SW 1271 (cell line): ENCODE results near the gene ANO1.
A peak's percentile ranks its signal among the peaks of the same experiment; 100 is the strongest.
"Not testable (repeated sequence)": the region's sequence is repeated elsewhere in the genome, so short reads cannot be mapped to it uniquely, and the experiment has no call there.

Experiments used
- DNase-seq, 2 experiments: peaks; one replicate each; lab custom pipeline; 2025; lab: John Stamatoyannopoulos, UW

The ANO1 gene

GRCh38 chr11:70191495-70192140, 113.5 kb downstream of the ANO1 start:
- peak; percentile 49 to 70 for DNase-seq

DNA sequence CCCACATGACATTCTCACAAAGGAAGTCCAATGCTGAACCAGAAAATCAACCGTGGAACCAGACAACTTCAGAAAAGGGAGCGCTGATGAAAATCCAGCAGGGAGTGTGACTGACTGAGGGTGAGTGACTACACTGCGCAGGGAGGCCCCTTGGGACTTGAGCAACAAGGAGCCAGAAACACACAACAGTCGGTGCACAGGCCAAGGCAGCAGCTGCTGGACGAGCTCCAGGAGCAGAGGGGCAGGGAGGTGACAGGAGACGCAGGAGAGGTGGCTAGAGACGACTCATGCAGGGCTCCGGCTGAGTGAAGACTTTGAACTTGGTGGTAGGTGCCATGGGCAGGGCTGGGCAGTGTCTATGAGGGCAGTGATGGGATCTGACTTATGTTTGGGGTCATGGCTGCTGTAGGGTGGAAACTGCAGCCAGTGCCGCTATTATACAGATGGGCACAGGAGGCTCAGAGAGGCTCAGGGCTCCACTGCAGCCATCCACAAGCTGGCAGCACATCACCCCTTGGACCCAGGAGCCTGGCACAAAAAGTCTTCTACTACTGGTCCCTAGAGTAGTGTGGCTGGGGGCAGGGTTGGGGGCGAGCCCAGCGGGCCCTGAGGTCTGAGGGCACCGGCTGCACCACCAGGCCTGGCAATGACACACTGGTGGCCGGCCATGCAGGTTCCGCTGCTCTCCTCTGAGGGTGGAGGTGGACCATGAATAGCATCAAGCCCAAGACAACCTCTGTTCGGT, 114.7 kb downstream of the ANO1 start:
- no peak for DNase-seq

- DNase-seq = no peak
Measured at GRCh38 chr11:70193411-70194292, 115.5 kb downstream of the ANO1 start.

- no peak for DNase-seq
Measured at GRCh38 chr11:70194792-70195791, 117.0 kb downstream of the ANO1 start.

DNA sequence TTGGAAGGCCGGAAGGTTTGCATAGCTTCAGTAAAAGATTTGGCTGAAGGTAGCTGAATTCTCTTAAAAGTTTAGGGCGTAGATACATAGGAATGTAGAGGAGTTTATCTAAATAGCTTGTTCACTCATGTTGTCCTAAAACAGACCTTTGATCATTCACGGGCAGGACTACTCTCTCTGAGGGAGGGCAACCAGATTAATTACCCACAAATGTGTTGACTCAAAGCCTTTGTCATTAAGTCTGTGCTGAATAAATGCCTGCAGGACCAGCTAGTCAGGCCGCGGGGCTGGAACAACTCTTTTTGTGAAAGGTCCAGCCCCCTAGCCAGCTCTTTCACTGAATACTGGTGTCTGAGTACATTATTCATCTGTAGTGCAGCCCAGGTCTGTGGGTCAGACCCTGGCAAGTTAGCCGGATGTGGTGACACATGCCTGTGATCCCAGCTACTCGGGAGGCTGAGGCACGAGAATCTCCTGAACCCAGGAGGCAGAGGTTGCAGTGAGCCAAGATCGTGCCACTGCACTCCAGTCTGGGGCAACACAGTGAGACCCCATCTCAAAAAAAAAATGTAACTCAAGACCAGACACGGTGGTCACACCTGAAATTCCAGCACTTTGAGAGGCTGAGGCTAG, 122.2 kb downstream of the ANO1 start:
- no peak for DNase-seq

DNA sequence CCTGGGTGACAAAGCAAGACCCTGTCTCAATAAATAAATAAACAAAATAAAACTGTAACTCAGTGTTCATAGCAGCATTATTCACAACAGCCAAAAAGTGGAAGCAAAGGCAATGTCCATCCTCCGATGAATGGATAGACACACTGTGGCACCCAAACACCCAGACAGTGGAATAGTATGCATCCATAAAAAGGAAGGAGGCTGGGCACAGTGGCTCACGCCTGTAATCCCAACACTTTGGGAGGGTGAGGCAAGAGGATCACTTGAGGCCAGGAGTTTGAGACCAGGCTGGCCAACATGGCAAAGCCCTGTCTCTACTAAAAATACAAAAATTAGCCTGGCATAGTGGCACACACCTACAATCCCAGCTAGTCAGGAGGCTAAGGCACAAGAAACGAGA, 122.9 kb downstream of the ANO1 start:
- not testable (repeated sequence) for DNase-seq

DNA sequence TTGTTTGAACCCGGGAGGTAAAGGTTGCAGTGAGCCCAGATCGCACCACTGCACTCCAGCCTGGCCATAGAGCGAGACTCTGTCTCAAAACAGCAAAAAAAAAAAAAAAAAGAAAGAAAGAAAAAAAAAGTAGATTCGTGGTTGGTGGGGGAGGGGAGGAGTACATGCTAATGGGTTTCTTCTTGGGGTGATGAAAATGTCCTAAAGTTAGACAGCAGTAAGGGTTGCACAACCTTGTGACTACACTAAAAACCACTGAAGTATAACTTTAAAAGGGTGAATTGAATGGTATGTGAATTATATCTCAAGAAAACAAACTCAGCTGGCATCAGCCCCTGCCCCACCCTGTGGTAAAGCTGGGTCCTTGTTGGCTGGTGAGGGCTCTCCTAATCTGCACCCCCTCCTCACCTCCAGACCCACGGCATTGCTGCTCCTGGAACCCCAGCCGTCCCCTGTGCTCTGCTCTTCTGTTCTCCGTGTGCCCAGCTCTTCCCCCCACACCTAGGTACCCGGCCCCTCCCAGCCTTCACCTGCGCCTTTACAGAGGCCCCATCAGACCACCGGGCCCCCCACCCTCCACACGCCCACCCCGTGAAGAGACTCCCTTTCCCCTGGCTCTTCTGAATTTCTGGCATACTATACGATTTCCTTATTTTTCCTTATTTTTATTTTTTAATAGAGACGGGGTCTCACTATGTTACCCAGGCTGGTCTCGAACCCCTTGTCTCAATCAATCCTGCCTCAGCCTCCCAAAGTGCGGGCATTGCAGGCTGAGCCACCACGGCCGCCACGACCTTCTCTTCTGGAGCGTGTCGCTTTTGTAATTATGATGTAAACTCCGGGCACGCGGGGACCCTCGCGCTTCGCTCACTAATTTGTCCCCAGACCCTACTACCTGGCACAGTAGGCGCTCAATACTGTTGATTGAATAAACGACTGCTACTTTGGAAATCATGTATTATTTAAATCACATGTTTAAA, 124.1 kb downstream of the ANO1 start:
- DNase-seq = no peak

- peak; percentile 90 for DNase-seq
Measured at GRCh38 chr11:70202920-70203750, 125.0 kb downstream of the ANO1 start, which contains the start of gene FADD. TSS of gene FADD (plus strand) at chr11:70203296. CDS start at chr11:70203460, 164 bp downstream.

GRCh38 chr11:70203751-70204465, 125.8 kb downstream of the ANO1 start:
- DNase-seq = peak; percentile 66 to 75

- peak in 1 of 2 experiments; percentile 55 for DNase-seq
Measured at GRCh38 chr11:70204466-70204799, 126.3 kb downstream of the ANO1 start.

GRCh38 chr11:70205049-70205725, 127.1 kb downstream of the ANO1 start:
- no peak for DNase-seq

DNA sequence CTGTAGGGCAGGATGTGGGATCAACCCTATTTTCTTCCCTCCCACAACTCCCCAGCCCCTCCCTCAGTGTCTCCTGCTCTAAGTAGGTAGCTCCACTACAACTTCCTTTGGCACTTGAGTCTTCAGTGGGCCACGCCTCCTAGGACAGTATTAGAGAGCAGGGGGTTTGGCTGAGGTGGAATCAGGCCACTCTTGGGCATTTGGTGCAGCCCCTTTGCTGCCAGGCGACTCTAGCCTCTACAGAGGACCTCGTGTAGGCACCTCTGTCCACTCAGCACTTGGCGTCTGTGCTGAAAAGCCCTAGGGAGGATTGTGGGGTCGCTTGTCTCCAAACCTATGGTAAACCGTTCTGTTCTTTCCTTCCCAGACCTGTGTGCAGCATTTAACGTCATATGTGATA, 127.6 kb downstream of the ANO1 start:
- no peak for DNase-seq

DNA sequence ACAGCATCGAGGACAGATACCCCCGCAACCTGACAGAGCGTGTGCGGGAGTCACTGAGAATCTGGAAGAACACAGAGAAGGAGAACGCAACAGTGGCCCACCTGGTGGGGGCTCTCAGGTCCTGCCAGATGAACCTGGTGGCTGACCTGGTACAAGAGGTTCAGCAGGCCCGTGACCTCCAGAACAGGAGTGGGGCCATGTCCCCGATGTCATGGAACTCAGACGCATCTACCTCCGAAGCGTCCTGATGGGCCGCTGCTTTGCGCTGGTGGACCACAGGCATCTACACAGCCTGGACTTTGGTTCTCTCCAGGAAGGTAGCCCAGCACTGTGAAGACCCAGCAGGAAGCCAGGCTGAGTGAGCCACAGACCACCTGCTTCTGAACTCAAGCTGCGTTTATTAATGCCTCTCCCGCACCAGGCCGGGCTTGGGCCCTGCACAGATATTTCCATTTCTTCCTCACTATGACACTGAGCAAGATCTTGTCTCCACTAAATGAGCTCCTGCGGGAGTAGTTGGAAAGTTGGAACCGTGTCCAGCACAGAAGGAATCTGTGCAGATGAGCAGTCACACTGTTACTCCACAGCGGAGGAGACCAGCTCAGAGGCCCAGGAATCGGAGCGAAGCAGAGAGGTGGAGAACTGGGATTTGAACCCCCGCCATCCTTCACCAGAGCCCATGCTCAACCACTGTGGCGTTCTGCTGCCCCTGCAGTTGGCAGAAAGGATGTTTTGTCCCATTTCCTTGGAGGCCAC, 128.3 kb downstream of the ANO1 start:
- DNase-seq = no peak

DNA sequence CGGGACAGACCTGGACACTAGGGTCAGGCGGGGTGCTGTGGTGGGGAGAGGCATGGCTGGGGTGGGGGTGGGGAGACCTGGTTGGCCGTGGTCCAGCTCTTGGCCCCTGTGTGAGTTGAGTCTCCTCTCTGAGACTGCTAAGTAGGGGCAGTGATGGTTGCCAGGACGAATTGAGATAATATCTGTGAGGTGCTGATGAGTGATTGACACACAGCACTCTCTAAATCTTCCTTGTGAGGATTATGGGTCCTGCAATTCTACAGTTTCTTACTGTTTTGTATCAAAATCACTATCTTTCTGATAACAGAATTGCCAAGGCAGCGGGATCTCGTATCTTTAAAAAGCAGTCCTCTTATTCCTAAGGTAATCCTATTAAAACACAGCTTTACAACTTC, 128.9 kb downstream of the ANO1 start:
- no peak for DNase-seq

DNA sequence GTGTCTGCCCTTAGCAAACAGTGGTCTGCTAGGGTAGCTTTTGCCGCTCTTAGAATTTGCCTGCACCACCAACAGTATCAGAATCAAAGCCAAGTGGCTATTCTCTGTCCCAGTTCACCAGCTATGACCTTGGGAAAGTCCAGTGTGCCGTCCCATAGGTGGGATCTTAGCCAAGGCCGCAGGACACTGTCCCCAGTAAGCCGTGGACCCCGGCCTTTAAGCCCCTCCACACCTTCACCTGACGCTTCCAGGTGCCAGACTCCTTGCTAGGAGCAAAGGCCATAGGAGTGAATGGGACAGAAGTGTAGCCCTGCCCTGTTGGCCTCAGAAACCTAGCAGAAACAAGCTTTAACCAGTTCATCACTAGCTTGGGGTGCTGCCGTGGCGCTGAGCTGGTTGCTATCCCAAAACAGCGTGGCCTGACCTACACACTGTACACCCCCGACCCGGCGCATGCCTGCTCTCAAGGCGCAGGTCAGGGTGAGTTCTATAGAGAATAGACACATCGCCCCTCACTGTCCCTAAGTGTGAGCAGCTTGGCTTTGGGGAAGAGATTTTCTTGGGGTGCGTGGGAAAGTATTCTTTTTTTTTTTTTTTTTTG, 129.5 kb downstream of the ANO1 start:
- DNase-seq = no peak

- no peak for DNase-seq
Measured at GRCh38 chr11:70209391-70209912, 131.3 kb downstream of the ANO1 start.
